ENCODE measurements around the gene TEKT3.

- TF ChIP-seq POLR2AphosphoS5 (IDR thresholded peaks at IDR 0.05; ENCODE audit: insufficient read depth, low read depth, low read length) = no peak
- TF ChIP-seq, protein P1, sequence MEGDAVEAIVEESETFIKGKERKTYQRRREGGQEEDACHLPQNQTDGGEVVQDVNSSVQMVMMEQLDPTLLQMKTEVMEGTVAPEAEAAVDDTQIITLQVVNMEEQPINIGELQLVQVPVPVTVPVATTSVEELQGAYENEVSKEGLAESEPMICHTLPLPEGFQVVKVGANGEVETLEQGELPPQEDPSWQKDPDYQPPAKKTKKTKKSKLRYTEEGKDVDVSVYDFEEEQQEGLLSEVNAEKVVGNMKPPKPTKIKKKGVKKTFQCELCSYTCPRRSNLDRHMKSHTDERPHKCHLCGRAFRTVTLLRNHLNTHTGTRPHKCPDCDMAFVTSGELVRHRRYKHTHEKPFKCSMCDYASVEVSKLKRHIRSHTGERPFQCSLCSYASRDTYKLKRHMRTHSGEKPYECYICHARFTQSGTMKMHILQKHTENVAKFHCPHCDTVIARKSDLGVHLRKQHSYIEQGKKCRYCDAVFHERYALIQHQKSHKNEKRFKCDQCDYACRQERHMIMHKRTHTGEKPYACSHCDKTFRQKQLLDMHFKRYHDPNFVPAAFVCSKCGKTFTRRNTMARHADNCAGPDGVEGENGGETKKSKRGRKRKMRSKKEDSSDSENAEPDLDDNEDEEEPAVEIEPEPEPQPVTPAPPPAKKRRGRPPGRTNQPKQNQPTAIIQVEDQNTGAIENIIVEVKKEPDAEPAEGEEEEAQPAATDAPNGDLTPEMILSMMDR (IDR thresholded peaks at IDR 0.05; ENCODE audit: extremely low read depth in 1 of 2, insufficient read depth in 1 of 2, low read depth in 1 of 2, low read length in 2 of 2) = no peak
- no peak for TF ChIP-seq POLR2A (IDR thresholded peaks at IDR 0.05; ENCODE audit: low read depth, low read length)
- TF ChIP-seq GATA2 (IDR thresholded peaks at IDR 0.05; ENCODE audit: insufficient read depth, insufficient read length, low read depth, low read length) = no peak
Observed at GRCh38 chr17:15382914-15383313, 41.5 kb upstream of the TEKT3 start.
